Large intestine (tissue), 3 donors: Measurements from ENCODE around the gene NIM1K. TPM values are rescaled to one million over a fixed set of nuclear protein-coding genes. Genes with fewer than 3 reads are reported as not detected.
"Not testable (repeated sequence)": the region's sequence is repeated elsewhere in the genome, so short reads cannot be mapped to it uniquely, and the experiment has no call there.

Experiments used
- DNase-seq, 2 donors: peaks; one replicate each; pipeline versions ENCODE4 v3.0.0 to v3.0.0-alpha.2; 2013
- H3K27ac ChIP-seq: one replicate; pipeline ENCODE4 v1.5.1; 2013; ENCODE audit warnings: low read length
- H3K27me3 ChIP-seq: 2 replicates; pipeline ENCODE4 v1.6.1; 2013; ENCODE audit warnings: low read length; ENCODE audit not compliant: control insufficient read depth, insufficient read depth
- H3K36me3 ChIP-seq: 2 replicates; pipeline ENCODE4 v1.6.1; 2013; ENCODE audit warnings: low read length; ENCODE audit not compliant: control insufficient read depth, insufficient read depth
- H3K4me1 ChIP-seq: one replicate; pipeline ENCODE4 v1.6.1; 2013; ENCODE audit warnings: low read length; ENCODE audit not compliant: control insufficient read depth, insufficient read depth
- H3K4me3 ChIP-seq: one replicate; pipeline ENCODE4 v1.5.1; 2013; ENCODE audit warnings: low read length
- H3K9me3 ChIP-seq: one replicate; pipeline ENCODE4 v1.6.1; 2013; ENCODE audit warnings: mild to moderate bottlenecking, low read depth, low read length, moderate library complexity; ENCODE audit not compliant: control insufficient read depth
- WGBS: methylation state at CpG from one replicate; pipeline ENCODE4 v1.1.5; 2013; ENCODE audit warnings: low lambda C conversion rate; ENCODE audit not compliant: insufficient coverage; 5-methylcytosine and 5-hydroxymethylcytosine counted together
- polyA plus RNA-seq: library from polyadenylated mRNA; unstranded; fragments of 120-200 nt; gene quantifications from one replicate; pipeline ENCODE4 v1.2.1, GENCODE V29; 2013

The NIM1K gene
- polyA plus RNA-seq, 1 donor = 0.21 TPM

DNA sequence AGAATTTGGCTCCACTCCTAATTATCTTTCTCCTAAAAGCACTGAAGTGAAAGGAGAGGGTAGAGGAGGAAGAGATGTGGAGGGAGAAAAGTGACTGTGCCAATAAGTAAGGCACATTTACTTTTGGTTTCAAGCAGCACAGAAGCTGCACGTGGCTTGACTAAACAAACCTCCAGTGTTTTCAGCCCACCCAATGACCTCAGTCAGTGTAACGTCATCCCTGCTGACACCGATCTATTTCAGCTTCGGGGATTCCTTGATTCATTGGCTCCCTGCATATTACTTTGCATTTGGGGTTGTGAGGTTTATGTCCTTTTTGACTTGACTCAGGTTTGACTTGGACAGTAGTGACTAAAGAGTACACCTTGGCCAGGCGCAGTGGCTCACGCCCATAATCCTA, 35.6 kb upstream of the NIM1K start:
- Histone ChIP-seq H3K4me3 (no peak overlapping the region), H3K36me3 (peaks cover 25% of the 10 kb centered on the region), H3K27me3 (no peaks in the 10 kb centered on the region), H3K9me3 (no peaks in the 10 kb centered on the region), H3K27ac (no peak overlapping the region), H3K4me1 (no peaks in the 10 kb centered on the region)
- no CpG with 5 or more reads among the region's 6 CpGs for WGBS
- DNase-seq = no peak

DNA sequence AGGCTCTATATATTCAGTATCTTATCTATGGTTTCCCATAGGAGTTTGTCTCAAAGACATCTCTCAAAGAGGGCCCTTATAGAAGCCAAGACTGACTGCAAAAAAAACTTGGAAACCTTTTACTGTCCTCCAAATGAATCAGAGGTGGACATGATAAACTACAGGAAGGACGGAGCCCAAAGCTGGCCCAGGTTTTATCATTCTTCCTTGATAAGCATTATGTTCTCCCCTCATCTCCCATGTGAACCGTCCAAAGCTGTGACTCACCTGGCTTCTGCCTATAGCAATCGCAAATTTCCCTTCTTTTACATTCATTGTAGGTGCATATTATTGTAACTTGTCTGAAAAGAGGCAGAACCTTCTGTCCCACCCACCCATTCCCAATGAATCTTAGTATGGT, 35.0 kb upstream of the NIM1K start:
- Histone ChIP-seq H3K4me1 (no peaks in the 10 kb centered on the region), H3K9me3 (no peaks in the 10 kb centered on the region), H3K27ac (no peak overlapping the region), H3K36me3 (peaks cover 24% of the 10 kb centered on the region), H3K4me3 (no peak overlapping the region), H3K27me3 (no peaks in the 10 kb centered on the region)
- WGBS = 100% methylated on average over 1 of the region's 3 CpGs
- no peak for DNase-seq

DNA sequence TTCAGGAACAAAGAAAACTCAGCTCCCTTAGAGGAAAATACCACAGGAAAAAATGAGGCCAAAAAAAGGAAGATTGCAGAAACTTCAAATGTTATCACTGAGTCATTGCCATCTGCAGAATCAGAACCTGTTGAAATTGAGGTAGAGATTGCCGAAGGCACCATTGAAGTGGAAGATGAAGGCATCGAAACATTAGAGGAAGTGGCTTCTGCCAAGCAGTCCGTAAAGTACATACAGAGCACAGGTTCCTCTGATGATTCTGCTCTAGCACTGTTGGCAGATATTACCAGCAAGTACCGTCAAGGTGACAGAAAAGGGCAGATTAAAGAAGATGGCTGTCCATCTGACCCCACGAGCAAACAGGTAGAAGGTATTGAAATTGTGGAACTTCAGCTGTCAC, 30.8 kb upstream of the NIM1K start:
- Histone ChIP-seq H3K4me1 (no peaks in the 10 kb centered on the region), H3K9me3 (no peaks in the 10 kb centered on the region), H3K36me3 (peaks cover 16% of the 10 kb centered on the region), H3K27ac (no peak overlapping the region), H3K4me3 (no peak overlapping the region), H3K27me3 (no peaks in the 10 kb centered on the region)
- 100% methylated on average over 1 of the region's 5 CpGs for WGBS
- DNase-seq = no peak

DNA sequence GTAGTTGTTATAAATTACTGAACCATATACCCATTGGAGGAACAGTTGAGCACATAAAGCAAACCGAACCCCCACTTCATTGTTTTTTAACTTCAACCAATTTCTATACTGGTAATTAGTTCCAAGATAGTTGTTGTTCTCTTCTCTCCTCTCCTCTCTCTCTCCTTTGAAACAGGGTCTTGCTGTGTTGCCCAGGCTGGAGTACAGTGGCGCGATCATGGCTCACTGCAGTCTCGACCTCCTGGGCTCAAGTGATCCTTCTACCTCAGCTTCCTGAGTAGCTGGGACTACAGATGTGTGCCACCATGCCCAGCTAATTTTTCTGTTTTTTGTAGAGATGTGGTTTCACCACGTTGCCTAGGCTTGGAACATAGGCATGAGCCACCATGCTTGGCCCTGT, 27.2 kb upstream of the NIM1K start:
- WGBS = 100% methylated on average over 2 of the region's 5 CpGs
- H3K36me3 ChIP-seq = peaks cover 18% of the 10 kb centered on the region
- not testable (repeated sequence) for DNase-seq, H3K9me3 ChIP-seq, H3K4me1 ChIP-seq, H3K27me3 ChIP-seq, H3K27ac ChIP-seq, H3K4me3 ChIP-seq

DNA sequence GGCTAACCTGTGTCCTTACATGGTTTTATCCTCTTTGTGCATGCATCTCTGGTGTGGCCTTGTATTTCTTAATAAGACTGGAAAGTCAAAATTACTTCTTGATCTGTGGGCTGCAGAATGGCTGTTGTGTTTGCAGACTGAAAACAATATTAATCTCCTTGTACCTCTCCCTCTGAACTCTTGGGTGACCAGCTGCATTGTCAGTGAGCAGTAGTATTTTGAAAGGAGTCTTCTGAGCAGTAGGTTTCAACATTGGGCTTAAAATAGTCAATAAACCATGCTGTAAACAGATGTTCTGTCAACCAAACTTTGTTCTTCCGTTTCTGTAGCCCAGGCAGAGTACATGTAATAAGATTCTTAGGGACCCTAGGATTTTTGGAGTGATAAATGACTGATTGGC, 26.7 kb upstream of the NIM1K start:
- Histone ChIP-seq H3K27me3 (no peaks in the 10 kb centered on the region), H3K27ac (no peak overlapping the region), H3K36me3 (peaks cover 21% of the 10 kb centered on the region), H3K4me1 (no peaks in the 10 kb centered on the region), H3K4me3 (no peak overlapping the region), H3K9me3 (no peaks in the 10 kb centered on the region)
- no peak for DNase-seq
- WGBS = no CpG with 5 or more reads among the region's 1 CpG

DNA sequence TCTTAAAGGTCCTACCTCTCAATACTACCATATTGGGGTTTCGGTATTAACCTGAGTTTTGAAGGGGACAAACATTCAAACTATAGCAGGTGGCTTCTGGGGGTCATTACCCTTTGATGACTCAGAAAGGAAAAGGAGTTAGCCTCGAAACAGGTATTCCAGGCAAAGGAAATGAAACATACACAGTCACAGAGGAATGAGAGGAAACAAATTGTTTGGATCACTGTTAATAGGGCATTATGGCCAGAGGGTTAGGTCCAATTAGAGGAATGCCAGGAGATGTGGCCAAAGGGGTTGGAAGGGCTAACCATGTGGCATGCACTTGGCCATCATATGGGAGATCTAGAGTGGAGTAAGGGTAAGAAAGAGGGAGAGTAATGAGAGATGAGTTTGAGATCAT, 23.9 kb upstream of the NIM1K start:
- Histone ChIP-seq H3K9me3 (no peaks in the 10 kb centered on the region), H3K36me3 (peaks cover 14% of the 10 kb centered on the region), H3K4me3 (no peak overlapping the region), H3K27me3 (no peaks in the 10 kb centered on the region), H3K27ac (no peak overlapping the region), H3K4me1 (no peaks in the 10 kb centered on the region)
- no peak for DNase-seq
- no CpG with 5 or more reads among the region's 2 CpGs for WGBS

DNA sequence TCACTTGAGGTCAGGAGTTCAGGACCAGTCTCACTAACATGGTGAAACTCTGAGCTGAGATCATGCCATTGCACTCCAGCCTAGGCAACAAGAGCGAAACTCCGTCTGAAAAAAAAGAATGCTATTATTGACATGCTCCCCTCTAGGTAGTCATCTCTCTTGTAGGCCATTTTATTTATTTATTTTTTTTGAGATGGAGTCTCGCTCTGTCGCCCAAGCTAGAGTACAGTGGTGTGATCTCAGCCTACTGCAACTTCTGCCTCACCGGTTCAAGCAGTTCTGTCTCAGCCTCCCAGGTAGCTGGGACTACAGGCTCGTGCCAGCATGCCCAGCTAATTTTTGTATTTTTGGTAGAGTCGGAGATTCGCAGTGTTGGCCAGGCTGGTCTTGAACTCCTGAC, 20.6 kb upstream of the NIM1K start:
- WGBS = no CpG with 5 or more reads among the region's 8 CpGs
- DNase-seq = no peak
- Histone ChIP-seq H3K36me3 (peaks cover 27% of the 10 kb centered on the region), H3K27me3 (no peaks in the 10 kb centered on the region), H3K9me3 (no peaks in the 10 kb centered on the region), H3K27ac (no peak overlapping the region), H3K4me3 (no peak overlapping the region), H3K4me1 (no peaks in the 10 kb centered on the region)

DNA sequence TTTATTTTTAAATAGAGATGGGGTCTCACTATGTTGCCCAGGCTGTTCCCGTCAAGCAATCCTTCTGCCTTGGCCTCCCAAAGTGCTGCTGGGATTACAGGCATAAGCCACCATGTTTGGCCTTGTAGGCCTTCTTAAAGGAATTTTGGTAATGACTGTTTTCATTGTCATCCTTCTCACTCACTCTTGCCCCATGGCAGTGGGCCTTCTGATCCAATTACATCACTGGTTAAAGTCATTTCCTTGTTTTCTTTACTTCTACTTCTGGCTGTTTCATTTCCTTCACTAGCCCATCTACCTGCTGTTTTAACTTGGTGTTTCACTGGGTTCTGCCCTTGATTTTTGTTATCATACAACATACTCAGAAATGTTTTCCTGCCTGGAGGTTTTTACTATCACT, 20.1 kb upstream of the NIM1K start:
- Histone ChIP-seq H3K36me3 (peaks cover 25% of the 10 kb centered on the region), H3K27me3 (no peaks in the 10 kb centered on the region), H3K4me1 (no peaks in the 10 kb centered on the region), H3K27ac (no peak overlapping the region), H3K4me3 (no peak overlapping the region), H3K9me3 (no peaks in the 10 kb centered on the region)
- DNase-seq = no peak
- WGBS = no CpG with 5 or more reads among the region's 1 CpG

DNA sequence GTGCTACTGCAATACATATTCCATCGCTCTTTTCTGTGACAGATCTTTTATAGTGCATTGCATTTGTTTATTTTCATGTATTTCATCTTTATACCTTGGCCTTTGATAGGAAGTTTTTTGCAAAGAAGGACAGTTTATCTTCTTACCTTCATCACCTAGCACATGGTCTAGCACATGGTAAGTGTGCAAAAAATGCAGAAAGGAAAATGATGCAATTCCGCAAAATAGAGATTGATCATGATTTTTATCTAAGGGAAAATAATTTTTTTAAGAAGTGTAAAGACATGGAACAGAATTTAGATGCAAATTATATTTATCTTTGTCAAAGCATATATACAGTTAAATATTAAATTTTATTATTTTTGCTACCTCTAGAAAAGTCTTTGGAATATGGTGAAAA, 19.2 kb upstream of the NIM1K start:
- Histone ChIP-seq H3K27me3 (no peaks in the 10 kb centered on the region), H3K4me1 (no peaks in the 10 kb centered on the region), H3K9me3 (no peaks in the 10 kb centered on the region), H3K4me3 (no peak overlapping the region), H3K27ac (no peak overlapping the region), H3K36me3 (peaks cover 26% of the 10 kb centered on the region)
- DNase-seq = no peak
- 100% methylated on average over 2 of the region's 2 CpGs for WGBS

DNA sequence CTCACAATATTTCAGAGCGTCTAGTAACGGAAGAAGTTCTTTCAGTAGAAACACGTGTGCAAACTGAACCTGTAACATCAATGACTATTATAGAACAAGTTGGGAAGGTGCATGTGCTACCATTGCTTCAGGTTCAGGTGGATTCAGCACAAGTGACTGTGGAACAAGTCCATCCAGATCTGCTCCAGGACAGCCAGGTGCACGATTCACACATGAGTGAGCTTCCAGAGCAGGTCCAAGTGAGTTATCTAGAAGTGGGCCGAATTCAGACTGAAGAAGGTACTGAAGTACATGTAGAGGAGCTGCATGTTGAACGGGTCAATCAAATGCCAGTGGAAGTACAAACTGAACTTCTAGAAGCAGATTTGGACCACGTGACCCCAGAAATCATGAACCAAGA, 17.4 kb upstream of the NIM1K start:
- no peak for DNase-seq
- H3K36me3 ChIP-seq = peaks cover 24% of the 10 kb centered on the region
- H3K4me3 ChIP-seq = no peak overlapping the region
- no peaks in the 10 kb centered on the region for H3K4me1 ChIP-seq
- H3K9me3 ChIP-seq = no peaks in the 10 kb centered on the region
- no peak overlapping the region for H3K27ac ChIP-seq
- H3K27me3 ChIP-seq = no peaks in the 10 kb centered on the region
- WGBS = 100% methylated on average over 2 of the region's 7 CpGs

DNA sequence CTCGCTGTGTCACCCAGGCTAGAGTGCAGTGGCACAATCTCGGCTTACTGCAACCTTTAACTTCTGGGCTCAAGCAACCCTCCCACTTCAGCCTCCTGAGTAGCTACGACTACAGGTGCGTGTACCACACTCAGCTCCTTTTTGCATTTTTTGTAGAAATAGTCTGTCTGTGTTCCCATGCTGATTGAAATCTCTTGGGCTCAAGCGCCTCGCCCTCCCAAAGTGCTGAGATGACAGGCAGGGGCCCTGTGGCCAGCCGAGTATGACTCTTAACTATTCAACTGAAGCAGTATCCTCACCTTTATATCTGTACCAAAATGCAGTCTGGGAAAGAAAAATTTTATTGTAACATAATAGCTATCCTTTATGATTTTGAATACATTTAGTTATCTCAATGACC, 12.2 kb upstream of the NIM1K start:
- peaks cover 7% of the 10 kb centered on the region for H3K36me3 ChIP-seq
- H3K27me3 ChIP-seq = no peaks in the 10 kb centered on the region
- no peaks in the 10 kb centered on the region for H3K9me3 ChIP-seq
- no peaks in the 10 kb centered on the region for H3K4me1 ChIP-seq
- H3K27ac ChIP-seq = no peak overlapping the region
- DNase-seq = no peak
- H3K4me3 ChIP-seq = no peak overlapping the region
- WGBS = no CpG with 5 or more reads among the region's 7 CpGs
